GM12801 (cell line): ENCODE measurements around the gene LRRC3C.

ENCODE experiments used
- CTCF ChIP-seq: IDR thresholded peaks from one replicate; pipeline ENCODE4 v1.5.1; 2011; ENCODE audit warnings: control low read depth; ENCODE audit not compliant: insufficient read length; ENCODE audit errors: extremely low read depth

LRRC3C gene, protein sequence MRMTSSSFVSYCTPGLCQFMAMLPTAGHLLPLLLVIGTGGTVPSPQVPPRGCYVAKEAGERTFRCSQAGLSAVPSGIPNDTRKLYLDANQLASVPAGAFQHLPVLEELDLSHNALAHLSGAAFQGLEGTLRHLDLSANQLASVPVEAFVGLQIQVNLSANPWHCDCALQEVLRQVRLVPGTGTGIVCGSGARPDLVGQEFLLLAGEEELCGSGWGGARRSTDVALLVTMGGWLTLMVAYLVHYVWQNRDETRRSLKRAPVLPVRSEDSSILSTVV

GRCh38 chr17:39927101-39927928, at the start of gene LRRC3C, which contains the start of gene ORMDL3:
Gene LRRC3C, plus strand, starts transcription at chr17:39927732. Its CDS starts 13,792 bp downstream, at chr17:39941524.
Gene ORMDL3, minus strand, starts transcription at chr17:39927601. Its CDS starts 3,398 bp downstream, at chr17:39924203.
- TF ChIP-seq CTCF = no peak

- no peak for TF ChIP-seq CTCF
Measured at GRCh38 chr17:39887078-39887477, 40.5 kb upstream of the LRRC3C start.

DNA sequence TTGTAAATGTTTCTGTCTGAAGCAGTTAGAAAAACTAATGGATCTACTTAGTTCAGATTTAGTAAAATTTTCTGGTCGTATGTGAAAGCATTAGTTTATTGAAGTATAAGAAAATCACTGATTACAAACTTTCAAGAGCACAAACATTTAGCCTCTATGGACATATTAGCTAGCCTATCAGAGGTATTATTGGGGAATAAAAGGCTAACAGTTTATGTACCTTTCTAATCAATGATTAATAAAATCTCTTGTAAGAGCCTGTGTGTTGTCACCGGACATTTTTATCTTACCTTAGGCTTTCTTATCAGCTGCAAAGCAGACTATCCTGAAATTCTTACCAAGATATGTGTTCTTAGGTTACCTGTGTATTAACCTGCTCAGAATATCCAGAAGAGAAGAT, 38.3 kb upstream of the LRRC3C start:
- no peak for TF ChIP-seq CTCF

DNA sequence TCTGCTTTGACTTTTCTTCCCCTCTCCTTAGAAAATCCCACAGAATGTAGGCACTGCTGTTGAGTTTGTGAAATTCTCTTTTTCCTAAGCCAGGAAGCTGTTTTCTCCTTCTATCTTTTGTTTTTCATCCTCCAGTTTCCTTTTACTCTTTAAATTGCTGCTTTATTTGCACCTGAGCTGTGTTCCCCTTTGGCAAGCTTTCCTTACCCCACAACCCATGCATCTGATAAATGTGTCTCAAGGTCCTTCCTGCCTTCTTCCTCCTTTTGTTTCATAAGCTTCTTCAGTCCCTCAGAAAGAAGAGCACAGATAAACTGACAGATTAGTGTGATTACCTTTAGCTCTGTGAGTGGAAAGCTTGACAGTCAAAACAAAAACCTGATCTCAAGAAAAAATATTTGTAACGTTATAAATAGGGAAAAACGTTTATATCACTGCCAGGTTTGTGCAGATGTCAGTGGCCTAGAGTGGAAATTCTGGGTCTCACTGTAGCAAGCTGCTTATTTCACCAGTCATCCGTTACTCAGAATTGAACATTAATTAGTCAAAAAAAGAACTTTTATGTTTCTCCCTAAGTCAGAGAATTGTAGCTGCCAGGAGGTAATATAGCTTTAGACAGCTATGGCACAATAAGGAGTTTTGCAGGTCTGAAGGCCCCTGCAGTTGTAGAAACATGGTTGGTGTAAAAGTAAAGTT, 32.7 kb upstream of the LRRC3C start:
- TF ChIP-seq CTCF = no peak

GRCh38 chr17:39898088-39898487, 29.4 kb upstream of the LRRC3C start:
- TF ChIP-seq CTCF = no peak

DNA sequence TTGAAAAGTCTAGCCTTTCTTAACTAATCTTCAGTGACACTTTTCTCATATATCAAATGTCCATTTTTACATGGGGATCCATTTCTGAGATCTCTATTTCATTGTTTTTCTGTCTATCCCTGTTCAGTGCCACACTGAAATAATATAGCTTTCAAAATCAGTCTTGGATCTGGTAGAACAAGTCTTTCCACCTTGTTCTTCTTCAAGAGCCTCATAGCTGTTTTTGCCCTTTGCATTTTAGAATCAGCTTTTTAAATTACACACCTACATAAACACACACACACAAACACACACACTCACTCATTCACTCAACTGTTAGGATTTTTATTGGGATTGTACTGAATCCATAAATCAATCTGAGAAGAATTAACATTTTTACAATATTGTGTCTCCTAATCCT, 28.3 kb upstream of the LRRC3C start:
- TF ChIP-seq CTCF = no peak
